SU-DHL-6 (cell line): Measurements from ENCODE around the gene B3GNT2.

Experiments
- H2AFZ ChIP-seq: fragments of 200-600 bp; sonication (generic); 2 replicates; pipeline ENCODE4 v1.6.1; 2014; ENCODE audit warnings: low read depth, mild to moderate bottlenecking, moderate library complexity, mixed read lengths, antibody characterized with exemption, low read length; ENCODE audit not compliant: severe bottlenecking
- H3F3A ChIP-seq: fragments of 200-600 bp; shearing (Covaris generic); 2 replicates; pipeline ENCODE4 v1.6.0; 2016; ENCODE audit warnings: antibody characterized with exemption, mild to moderate bottlenecking; ENCODE audit not compliant: insufficient read depth
- H3K27ac ChIP-seq: fragments of 200-600 bp; sonication (generic); 2 replicates; pipeline ENCODE4 v1.5.1; 2016; ENCODE audit warnings: low read depth, mild to moderate bottlenecking, low read length, moderate library complexity, mixed read lengths
- H3K27me3 ChIP-seq: fragments of 200-600 bp; sonication (generic), shearing (Covaris generic); 2 replicates; pipeline ENCODE4 v1.6.0; 2014; ENCODE audit warnings: mild to moderate bottlenecking, low read length
- H3K36me3 ChIP-seq: fragments of 200-600 bp; sonication (generic); 2 replicates; pipeline ENCODE4 v1.6.1; 2014; ENCODE audit warnings: mild to moderate bottlenecking, low read length, mixed read lengths
- H3K4me2 ChIP-seq: fragments of 300-600, 200-600 bp; shearing (Covaris generic), sonication (generic); 2 replicates; pipeline ENCODE4 v1.6.0; 2014; ENCODE audit warnings: low read length, low read depth, mild to moderate bottlenecking; ENCODE audit not compliant: poor library complexity, severe bottlenecking
- H3K4me3 ChIP-seq: fragments of 200-600 bp; sonication (generic); 2 replicates; pipeline ENCODE4 v1.5.1; 2014; ENCODE audit warnings: antibody characterized with exemption, low read length, mild to moderate bottlenecking, mixed read lengths; ENCODE audit not compliant: insufficient read depth, poor library complexity, severe bottlenecking
- H3K79me2 ChIP-seq: fragments of 200-600 bp; sonication (generic); 2 replicates; pipeline ENCODE4 v1.6.1; 2014; ENCODE audit warnings: mild to moderate bottlenecking, low read length, moderate library complexity; ENCODE audit not compliant: insufficient read depth
- H3K9ac ChIP-seq: fragments of 200-600 bp; sonication (generic); 2 replicates; pipeline ENCODE4 v1.7.0; 2014; ENCODE audit warnings: mild to moderate bottlenecking, low read length
- H3K9me2 ChIP-seq: fragments of 200-600 bp; sonication (generic); replicated peaks from 2 replicates; pipeline ENCODE4 v1.6.1; 2014; ENCODE audit warnings: low read length; ENCODE audit not compliant: insufficient read depth
- H3K9me3 ChIP-seq: fragments of 200-600 bp; sonication (generic); 2 replicates; pipeline ENCODE4 v1.6.1; 2014; ENCODE audit warnings: low read length, mixed read lengths; ENCODE audit not compliant: insufficient read depth
- H4K20me1 ChIP-seq: fragments of 200-600 bp; sonication (generic); 2 replicates; pipeline ENCODE4 v1.6.1; 2014; ENCODE audit warnings: low read depth, mild to moderate bottlenecking, antibody characterized with exemption, low read length, moderate library complexity, mixed read lengths
- CTCF ChIP-seq: fragments of 200-600 bp; sonication (generic); IDR thresholded peaks from one replicate; pipeline ENCODE4 v1.5.1; 2017; ENCODE audit warnings: antibody characterized with exemption, mild to moderate bottlenecking, low read length, moderate library complexity; ENCODE audit not compliant: insufficient read depth, poor library complexity, severe bottlenecking
- EZH2phosphoT487 ChIP-seq: fragments of 200-600 bp; sonication (generic), shearing (Covaris generic); conservative IDR thresholded peaks from 2 replicates; pipeline ENCODE4 v1.6.1; 2018; ENCODE audit warnings: mild to moderate bottlenecking, antibody characterized with exemption, low read length, moderate library complexity, mixed read lengths

Gene B3GNT2

GRCh38 chr2:62216113-62216512 is 20.2 kb downstream of the B3GNT2 start:
- TF ChIP-seq CTCF (no peak), EZH2phosphoT487 (no peak)
- Histone ChIP-seq H3K9ac (no peak overlapping the region), H3K9me3 (peaks cover 6% of the 10 kb centered on the region; the same call in 1 of the 2 replicates), H3K79me2 (peaks cover 98% of the 10 kb centered on the region), H4K20me1 (no peaks in the 10 kb centered on the region; the same call in 1 of the 2 replicates), H3K27ac (no peak overlapping the region), H3K36me3 (no peaks in the 10 kb centered on the region; the same call in 1 of the 2 replicates), H3K4me3 (no peak overlapping the region), H3K4me2 (no peak overlapping the region), H2AFZ (no peak overlapping the region), H3K9me2 (no peaks in the 10 kb centered on the region), H3K27me3 (no peaks in the 10 kb centered on the region), H3F3A (no peaks in the 10 kb centered on the region)

GRCh38 chr2:62216616-62217015 is 20.7 kb downstream of the B3GNT2 start:
- TF ChIP-seq CTCF (no peak), EZH2phosphoT487 (no peak)
- no peaks in the 10 kb centered on the region; the same call in 1 of the 2 replicates for H4K20me1 ChIP-seq
- no peaks in the 10 kb centered on the region for H3K9me2 ChIP-seq
- H3K4me2 ChIP-seq = no peak overlapping the region
- H3F3A ChIP-seq = no peaks in the 10 kb centered on the region
- no peak overlapping the region for H3K27ac ChIP-seq
- no peak overlapping the region for H3K4me3 ChIP-seq
- no peaks in the 10 kb centered on the region; the same call in 1 of the 2 replicates for H3K36me3 ChIP-seq
- no peaks in the 10 kb centered on the region for H3K27me3 ChIP-seq
- H3K9ac ChIP-seq = no peak overlapping the region
- H2AFZ ChIP-seq = no peak overlapping the region
- peaks cover 98% of the 10 kb centered on the region for H3K79me2 ChIP-seq
- H3K9me3 ChIP-seq = peaks cover 6% of the 10 kb centered on the region; the same call in 1 of the 2 replicates

- H3K9me2 ChIP-seq = no peaks in the 10 kb centered on the region
- H3K27ac ChIP-seq = no peak overlapping the region
- H3K4me2 ChIP-seq = no peak overlapping the region
- no peak overlapping the region for H3K9ac ChIP-seq
- no peaks in the 10 kb centered on the region for H3F3A ChIP-seq
- no peaks in the 10 kb centered on the region for H3K27me3 ChIP-seq
- no peaks in the 10 kb centered on the region; the same call in 1 of the 2 replicates for H3K36me3 ChIP-seq
- peaks cover 6% of the 10 kb centered on the region; the same call in 1 of the 2 replicates for H3K9me3 ChIP-seq
- H3K4me3 ChIP-seq = no peak overlapping the region
- H2AFZ ChIP-seq = no peak overlapping the region
- no peaks in the 10 kb centered on the region; the same call in 1 of the 2 replicates for H4K20me1 ChIP-seq
- TF ChIP-seq EZH2phosphoT487 = no peak
- TF ChIP-seq CTCF = no peak
- peaks cover 91% of the 10 kb centered on the region for H3K79me2 ChIP-seq
These were observed 21.5 kb downstream of the B3GNT2 start for GRCh38 chr2:62217421-62217820.
